SHP77 treated with DMSO at 0.1 percent for 48 hours (cell line): Measurements from ENCODE around the gene LEAP2.
"Not testable (repeated sequence)": the region's sequence is repeated elsewhere in the genome, so short reads cannot be mapped to it uniquely, and the experiment has no call there.

ENCODE experiments used
- DNase-seq: peaks from one replicate; lab custom pipeline; 2025; lab: John Stamatoyannopoulos, UW

Gene LEAP2

DNA sequence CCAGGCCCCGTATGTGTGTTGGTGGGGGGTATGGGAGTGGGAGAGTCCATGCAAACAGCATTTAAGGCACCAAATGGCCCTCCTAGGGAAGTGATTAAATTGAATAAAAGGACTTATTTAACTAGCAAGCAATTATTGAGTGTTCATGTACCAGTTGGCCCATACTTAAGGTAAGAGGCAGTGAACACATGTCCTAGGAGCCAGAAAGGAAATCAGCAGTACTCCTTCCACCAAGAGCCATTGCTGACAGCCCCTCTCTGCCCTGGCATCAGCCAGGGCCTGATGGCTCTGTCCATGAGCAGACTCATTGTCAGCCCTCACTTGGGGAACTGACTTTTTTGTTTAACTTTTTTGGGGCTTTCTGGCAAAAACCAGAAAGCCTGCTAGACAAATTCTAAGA is 32.6 kb upstream of the LEAP2 start:
- DNase-seq: no peak

DNA sequence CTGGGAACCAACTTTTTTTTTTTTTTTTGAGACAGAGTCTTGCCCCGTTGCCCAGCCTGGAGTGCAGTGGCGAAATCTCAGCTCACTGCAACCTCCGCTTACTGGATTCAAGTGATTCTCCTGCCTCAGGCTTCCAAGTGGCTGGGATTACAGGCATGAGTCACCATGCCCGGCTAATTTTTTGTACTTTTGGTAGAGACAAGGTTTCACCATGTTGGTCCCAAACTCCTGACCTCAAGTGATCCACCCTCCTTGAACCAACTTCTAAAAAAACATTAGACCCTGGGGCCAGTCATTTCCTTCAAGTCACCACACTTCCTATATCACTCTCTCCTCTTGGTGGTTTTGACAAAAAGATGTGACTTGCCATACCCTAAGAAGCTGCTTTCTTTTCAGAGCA is 32.2 kb upstream of the LEAP2 start:
- no peak for DNase-seq

DNA sequence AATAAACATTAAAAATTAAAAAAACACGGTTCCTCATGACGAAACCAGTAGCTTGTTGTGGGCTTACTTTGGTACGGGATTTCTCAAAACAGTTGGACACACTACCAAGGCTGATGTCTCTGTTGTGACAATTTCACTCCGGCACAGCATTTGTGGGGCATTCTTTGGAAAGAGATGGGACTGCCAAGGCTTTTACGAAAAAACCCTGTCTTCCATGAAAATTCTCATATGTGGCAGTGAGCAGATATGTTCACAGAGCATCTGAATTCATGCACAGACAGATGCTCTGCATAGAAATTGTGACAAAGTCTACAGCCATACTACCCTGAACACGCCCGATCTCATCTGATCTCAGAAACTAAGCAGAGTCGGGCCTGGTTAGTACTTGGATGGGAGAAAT is 25.2 kb upstream of the LEAP2 start:
- no peak for DNase-seq

DNA sequence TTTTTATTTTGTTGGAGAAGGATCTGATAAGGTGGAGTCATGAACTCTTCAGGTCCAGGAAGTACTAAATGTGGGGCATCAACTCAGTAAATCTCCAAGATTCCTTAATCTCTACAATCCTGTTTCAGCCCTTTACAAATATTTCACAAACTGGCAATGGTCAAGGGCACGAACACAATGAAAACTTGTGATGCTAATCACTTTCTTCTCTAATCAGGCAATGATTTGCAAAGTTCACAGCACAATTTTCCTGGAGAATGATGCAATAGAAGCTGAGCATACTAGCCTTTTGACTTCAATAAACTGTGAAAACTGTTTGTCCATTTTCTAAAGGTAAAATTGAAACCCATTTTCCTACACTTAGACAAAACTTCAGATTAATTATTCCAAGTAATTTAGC is 24.1 kb upstream of the LEAP2 start:
- DNase-seq: no peak

DNA sequence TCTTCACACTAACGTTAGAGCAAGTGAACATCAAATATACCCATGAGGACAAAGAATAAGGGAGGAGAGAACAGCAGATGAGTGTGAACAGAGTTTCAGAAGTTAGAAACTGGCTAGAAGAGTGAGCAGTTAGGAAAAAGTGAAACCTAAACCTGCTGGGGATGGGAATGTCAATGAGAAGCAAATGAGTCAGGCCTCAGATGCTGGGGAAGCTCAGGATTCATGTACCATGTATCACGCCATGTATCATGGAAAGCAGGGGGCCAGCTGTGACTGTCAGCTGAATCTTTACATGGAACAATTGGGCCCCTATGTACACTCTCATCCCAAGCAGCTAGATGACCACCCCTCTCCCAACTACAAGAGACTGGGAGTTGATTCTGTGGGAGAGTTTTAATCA is 23.4 kb upstream of the LEAP2 start:
- DNase-seq: no peak

DNA sequence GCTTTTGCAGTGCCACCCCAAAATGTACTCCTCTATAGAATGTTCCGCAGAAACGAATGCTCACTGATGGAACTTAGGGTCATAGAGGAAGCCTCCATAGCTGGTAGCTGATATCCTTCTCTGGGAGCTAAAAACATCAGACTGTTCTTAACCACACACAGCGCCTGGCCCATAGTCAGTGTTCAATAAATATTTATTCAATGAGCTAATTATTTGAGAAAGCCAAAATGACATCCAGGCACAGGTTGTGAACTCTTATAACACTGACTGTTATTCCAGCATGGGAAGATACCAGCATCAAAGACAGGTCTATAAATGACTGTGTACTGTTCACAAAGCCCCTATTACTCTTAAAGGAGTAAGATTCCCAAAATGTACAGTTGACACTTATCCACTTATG is 20.1 kb upstream of the LEAP2 start:
- no peak for DNase-seq

DNA sequence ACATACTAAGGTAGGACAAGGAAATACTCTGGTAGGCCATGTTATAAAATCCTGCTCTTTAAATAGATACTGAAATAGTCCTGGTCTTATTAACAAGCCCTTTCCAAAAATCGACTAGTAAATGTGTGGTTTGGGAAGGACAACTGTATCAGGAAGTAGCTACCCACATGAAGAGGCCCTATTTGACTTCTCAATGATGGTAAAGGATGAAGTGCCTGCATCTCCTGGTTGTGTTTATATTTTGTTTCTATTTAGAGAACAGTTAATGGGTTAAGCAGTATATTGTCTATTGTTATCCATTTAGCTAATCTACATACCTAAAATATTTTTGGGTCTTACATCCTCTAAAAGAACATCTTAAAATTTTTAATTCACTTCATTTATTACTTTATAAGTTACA is 19.7 kb upstream of the LEAP2 start:
- DNase-seq: no peak

DNA sequence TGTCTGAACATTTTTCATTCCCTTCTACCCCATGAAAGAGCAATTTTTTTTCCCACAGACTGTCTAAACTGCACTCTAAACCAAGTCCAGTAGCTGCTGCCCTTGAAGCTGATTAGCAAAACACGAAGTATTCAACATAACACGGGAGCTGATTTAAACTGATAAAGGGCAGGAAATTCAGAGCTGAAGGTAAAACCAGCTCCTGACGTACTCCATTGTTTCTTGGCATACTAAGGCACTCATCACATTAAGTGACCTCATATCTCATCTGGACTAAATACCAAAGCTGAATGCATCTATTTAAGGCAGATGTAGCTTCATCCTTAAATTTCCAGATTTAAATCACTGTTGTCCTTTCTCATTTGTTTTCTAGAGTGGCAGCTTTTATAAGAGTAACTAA is 19.2 kb upstream of the LEAP2 start:
- no peak for DNase-seq

DNA sequence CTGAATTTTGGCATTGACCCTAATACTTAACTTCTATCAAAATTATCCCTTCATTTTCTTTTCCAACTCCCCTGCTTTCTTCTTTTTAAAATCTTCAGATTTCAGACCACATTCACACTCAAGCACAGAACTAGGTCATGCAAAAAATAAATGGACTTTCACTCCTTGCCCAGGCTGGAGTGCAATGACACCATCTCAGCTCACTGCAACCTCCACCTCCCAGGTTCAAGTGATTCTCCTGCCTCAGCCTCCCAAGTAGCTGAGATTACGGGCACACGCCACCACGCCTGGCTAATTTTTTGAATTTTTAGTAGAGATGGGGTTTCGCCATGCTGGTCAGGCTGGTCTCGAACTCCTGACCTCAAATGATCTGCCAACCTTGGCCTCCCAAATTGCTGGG is 18.5 kb upstream of the LEAP2 start:
- DNase-seq: not testable (repeated sequence)

DNA sequence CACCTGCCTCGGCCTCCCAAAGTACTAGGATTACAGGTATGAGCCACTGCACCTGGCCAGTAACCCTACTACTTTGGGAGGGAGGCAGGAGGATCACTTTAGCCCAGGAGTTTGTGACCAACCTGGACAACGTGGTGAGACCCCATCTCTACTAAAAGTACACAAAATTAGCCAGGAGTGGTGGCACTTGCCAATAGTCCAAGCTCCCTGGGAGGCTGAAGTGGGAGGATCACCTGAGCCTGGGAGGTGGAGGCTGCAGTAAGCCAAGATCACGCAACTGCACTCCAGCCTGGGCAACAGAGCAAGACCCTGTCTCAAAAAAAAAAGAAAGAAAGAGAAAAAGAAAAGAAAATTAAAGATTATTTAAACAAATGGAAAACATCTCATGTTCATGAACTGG is 17.5 kb upstream of the LEAP2 start:
- no peak for DNase-seq

DNA sequence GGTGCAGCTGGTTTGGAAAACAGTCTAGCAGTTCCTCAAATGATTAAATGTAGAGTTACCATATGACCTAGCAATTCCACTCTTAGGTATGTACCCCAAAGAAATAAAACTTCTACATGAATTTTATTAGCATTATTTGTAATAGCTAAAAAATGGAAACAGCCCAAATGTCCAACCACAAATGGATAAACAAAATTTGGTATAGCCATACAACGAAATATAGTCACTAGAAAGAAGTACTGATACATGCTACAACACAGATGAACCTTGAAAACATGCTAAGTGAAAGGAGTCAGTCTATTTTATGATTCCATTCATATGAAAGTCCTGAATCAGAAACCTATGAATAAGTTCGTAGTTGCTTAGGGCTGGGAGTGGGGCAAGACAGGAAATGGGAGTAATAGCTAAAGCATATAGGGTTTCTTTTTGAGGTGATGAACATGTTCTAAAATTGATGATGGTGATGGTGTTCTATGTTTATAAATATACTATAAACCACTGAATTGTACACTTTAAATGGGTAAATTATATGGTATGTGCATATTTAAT is 13.5 kb upstream of the LEAP2 start:
- no peak for DNase-seq

DNA sequence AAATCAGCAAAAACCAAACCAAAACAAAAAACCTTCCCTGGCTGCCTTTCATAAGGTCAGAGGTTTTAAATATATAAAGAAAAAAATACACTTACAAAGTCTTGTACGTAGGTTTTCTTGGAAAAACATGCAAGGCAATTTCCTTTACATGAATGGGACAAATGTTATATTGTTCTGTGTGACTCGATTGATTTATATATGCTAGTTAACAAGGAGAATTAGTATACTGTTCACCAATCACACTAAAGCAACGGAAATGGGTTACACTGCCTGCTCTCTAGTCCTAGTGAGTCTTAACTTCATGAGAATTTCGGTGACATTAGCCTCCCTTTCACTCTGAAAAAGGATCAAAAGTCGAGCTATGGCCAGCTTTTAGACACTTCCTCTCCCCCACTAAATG is 12.7 kb upstream of the LEAP2 start:
- DNase-seq: no peak

DNA sequence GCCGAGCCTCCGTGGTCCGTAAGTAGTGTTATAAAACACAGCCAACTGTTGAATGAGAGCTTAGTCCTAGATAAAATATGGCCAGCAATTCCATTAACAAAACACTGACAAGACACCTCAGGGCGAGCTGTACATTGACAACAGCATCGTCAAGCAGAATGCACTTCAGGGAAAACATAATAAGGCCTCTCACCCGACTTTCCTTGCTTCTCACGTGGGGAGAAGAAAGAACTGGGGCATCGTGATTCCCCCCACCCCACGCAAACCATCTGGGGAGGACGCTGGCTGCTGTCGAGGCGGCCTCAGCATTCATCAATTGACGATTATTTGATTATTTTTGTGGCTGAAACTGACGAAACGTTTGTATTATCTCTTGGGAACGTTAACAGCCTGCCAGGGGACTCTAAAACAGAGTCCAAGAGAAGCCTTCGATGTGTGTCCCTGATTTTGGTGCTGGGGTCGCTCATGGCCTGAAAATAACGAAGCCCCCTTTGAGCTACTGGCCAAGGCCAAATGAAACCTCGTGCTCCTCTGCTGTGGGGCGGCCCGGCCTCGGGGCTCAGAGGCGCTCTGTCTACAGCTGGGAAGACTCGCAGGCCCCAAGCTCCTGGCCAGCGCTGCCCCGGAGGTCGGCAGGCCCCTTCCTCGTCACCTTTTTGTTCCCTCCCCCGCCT is 7.7 kb upstream of the LEAP2 start:
- no peak for DNase-seq

DNA sequence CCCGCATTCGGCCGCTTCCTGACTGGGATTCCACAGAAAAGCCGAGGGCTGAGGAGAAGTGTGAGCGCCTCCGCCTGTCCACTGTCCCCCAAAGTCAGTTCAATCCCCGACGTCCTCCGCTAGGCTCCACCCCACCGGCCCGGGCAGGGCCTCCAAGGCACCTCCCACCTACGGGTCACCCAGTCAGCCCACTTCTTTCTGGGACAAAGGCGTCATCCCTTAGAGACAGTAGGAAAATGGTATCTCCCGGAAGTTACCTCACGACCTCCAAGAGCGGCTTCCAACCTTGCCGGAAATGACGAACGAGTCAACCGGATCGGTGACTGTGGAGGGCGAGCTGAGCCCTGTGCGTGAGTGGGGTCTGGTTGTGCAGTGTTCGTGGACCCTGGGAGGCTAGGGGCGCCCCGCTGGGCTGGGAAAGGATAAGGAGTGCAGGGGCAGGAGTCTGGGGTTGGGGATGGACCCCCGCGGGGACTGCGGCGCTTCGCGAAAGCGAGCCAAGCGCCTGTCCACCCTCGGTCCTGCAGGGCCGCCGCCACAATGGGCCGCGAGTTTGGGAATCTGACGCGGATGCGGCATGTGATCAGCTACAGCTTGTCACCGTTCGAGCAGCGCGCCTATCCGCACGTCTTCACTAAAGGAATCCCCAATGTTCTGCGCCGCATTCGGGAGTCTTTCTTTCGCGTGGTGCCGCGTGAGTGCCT is 7.0 kb upstream of the LEAP2 start, which contains the start of the genes GDF9 and UQCRQ:
Gene GDF9, minus strand, starts transcription at position 128 of the 704 bp plus-strand sequence. CDS start 1,936 bp downstream, outside the sequence.
Gene UQCRQ, plus strand, starts transcription at position 301 of the 704 bp plus-strand sequence. Its CDS starts 240 bp downstream, at position 541.
- DNase-seq: peak; percentile 96

DNA sequence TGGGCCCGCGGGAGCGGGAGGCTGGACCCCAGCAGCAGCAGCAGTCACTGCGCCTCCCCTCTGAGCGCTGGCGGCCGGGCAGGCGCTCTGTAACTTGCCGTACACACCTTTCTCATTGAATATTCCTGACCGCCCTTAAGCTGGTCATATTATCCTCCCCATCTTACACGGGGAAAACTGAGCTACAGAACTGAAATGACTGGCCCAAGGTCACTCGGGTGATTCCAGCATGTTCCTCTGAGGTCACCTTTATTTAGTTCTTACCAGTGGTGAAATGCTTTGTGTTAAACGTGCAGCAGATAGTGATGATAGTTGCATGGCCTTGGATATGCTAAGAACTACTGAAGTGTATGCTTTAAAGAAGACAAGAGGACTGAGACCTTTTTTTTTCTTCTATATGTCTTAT is 6.4 kb upstream of the LEAP2 start:
- no peak for DNase-seq

DNA sequence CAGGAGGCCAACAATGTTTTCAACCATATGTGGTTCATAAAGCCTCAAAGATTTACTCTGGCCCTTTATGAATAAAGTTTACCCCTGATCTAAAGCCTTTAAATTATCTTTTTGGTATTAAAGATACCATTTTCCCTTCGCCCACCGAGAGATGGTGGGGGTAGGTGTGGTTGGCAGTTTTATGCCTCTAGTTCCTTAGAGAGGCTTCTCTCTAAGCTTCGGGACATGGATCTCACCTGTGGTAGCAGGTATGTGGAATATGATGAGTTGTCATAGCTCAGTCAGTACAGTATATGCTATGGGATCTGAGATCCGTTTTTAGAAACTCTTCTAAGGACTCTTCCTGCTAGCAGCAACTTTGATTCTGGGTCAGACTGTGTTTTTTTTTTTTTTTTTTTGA is 4.7 kb upstream of the LEAP2 start:
- DNase-seq: no peak

DNA sequence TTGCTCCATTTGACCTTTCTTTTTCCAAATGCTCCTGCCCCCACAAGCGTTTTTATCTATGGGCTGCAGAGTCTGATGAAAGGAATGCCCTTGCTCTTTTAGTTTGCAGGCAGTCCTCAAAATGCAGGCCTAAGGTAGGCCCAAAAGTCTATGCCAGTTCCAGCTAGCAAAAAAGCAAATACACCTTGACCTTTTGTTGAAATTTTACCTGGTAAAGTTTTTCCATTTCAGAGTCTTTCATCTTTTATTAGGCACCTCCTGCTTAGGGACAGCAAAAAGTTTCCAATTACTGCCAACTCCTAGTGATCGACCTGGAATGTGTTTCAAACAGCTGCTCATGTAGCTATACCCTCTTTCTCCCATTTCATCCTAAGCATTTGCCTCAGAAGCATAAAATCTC is 2.7 kb upstream of the LEAP2 start:
- DNase-seq: no peak

DNA sequence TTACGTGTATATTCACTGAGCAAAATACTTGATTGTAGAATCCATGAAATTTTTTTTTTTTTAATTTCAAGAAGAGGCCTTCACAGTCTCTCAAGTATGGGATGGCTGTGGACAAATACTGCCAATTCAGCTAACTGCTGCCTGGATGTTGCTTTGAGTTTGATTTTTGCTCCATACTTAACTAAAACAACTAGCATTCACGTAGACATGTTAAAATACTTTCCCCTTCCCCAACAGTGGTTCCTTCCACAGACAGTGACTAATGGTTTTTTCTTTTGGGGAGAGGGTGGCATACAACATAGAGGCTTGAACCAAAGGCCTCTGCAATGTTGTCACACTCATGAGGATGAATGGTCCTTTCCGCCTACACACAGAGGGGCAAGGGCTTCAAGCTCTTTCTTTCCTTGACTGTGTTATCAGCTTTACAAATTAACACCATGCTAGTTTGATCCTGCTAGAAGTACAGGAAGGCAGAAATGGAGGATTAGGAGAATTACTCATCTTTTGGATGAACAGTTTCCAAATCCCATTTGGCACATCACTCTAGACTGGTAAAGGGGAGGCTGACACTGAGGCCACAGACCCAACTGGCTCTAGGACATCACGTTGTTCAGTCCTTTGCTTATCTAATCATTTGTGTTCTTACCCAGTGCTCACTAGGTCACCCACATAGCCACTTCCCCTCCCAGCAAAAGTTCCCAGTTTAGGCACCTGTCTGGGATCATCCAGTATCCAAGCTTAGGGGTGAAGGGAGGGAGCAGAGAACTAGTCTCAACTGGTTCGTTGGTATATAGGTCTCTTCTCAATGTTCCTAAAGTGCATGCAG is 1.8 kb upstream of the LEAP2 start:
- no peak for DNase-seq

DNA sequence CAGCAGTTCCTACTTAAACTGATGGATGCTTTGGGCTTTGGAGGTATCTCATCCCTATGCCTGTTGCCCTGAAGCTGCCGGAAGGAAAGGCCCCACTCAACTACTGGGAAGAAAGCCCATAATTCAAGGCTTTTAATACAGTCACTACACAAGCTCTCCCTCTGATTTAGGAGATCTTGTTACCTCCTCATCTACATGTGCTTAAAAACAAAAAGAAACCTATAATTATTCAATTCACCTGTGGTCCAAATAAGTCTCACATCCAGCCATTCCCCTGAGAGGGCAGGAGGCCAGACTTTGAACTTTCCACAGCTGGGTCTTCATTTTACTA is 715 bp upstream of the LEAP2 start:
- no peak for DNase-seq

DNA sequence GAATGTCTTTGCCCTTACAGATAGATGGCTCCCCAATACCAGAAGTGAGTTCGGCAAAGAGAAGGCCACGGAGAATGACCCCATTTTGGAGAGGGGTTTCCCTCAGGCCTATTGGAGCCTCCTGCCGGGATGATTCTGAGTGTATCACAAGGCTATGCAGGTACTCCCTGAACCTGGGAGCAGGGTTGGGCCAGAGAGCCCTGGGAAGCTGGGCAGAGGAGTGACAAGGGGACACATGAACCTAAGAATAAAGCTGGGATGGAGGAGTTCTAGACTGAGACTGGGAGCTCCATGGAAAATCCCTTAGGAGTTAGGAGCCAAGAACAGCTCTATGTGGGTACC is 433 bp downstream of the LEAP2 start:
- DNase-seq: no peak

DNA sequence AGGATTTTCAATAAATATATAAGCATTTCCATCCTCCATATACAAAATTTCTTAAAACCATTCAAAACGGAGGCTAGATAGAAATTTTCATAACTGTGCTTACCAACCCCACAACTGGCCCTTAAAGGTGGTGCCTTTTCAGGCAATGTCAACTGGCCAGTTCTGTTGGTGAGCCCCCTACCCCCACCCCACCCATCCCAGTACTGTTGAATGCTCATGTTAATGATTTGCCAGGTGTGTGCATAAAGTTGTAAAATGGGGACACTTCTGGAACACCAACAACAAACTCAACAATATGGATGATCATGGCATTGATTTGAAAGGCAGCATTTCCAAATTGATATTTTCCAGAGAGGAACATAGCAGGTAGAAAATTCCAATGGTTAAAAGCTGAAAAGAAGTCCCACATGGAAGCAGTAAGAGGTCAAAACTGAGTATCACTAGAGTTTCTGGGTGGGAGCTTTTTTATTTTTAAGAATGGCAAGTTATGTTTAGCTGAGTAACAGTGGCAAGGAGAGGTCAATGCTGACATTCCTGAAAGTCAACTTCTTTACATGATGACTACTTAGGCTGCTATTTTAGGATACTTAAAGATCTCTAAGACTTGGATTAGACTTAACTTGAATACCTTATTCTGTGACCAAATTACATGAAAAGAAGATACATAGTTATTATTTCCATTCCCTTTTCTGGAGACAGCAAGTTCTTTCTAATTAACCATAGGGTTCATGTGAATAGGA is 2.7 kb downstream of the LEAP2 start:
- no peak for DNase-seq

DNA sequence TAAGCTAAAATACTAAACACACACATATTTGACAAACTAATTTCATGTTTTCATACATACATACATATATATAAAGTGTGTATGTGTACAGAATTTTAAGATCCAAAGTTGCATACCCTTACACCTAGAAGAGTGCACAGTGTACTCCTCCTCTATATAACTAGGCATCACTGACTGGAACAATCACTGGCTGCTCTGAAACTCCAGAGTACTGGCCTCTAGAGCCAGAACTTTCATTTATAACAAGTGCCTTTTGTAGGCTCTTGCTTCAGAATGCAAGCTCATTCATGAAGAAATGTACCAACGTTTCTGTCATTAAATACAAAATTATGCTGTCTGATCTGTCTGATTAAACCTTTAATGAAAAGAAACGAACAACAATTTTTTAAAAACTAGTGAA is 4.0 kb downstream of the LEAP2 start:
- DNase-seq: no peak
